Thoracic aorta (tissue), 2 donors: ENCODE measurements around the gene ATP2C1. TPM values are rescaled to one million over a fixed set of nuclear protein-coding genes. Genes with fewer than 3 reads are reported as not detected.

Experiments used
- ATAC-seq: fragments of 150-250 bp; one replicate; pipeline ENCODE4 v1.8.0; 2017; ENCODE audit warnings: low read depth; ENCODE audit not compliant: insufficient number of reproducible peaks, low FRiP score
- DNase-seq: peaks from one replicate; pipeline ENCODE4 v3.0.0-alpha.2; 2020; ENCODE audit warnings: low spot score
- H3K27ac ChIP-seq, 2 donors: fragments of 200-600 bp; sonication (generic); 1 replicate in 1 of 2; 2 replicates in 1 of 2; pipeline ENCODE4 v1.5.1; 2016; ENCODE audit warnings: mild to moderate bottlenecking in 2 of 2, moderate library complexity in 2 of 2
- H3K27me3 ChIP-seq: fragments of 200-600 bp; sonication (generic); replicated peaks from 2 replicates; pipeline ENCODE4 v1.6.0; 2016; ENCODE audit warnings: mild to moderate bottlenecking; ENCODE audit not compliant: insufficient read depth
- H3K36me3 ChIP-seq: fragments of 200-600 bp; sonication (generic); one replicate; pipeline ENCODE4 v1.5.1; 2016
- H3K4me1 ChIP-seq, 2 donors: fragments of 200-600 bp; sonication (generic); 1 replicate in 1 of 2; 2 replicates in 1 of 2; pipeline versions ENCODE4 v1.5.1 to v1.6.0; 2016; ENCODE audit warnings: low read depth in 2 of 2, mild to moderate bottlenecking in 1 of 2; ENCODE audit not compliant: control insufficient read depth in 1 of 2
- H3K4me3 ChIP-seq: fragments of 200-600 bp; sonication (generic); 2 replicates; pipeline ENCODE4 v1.5.1; 2016; ENCODE audit warnings: mild to moderate bottlenecking
- H3K9me3 ChIP-seq: fragments of 200-600 bp; sonication (generic); 2 replicates; pipeline ENCODE4 v1.5.1; 2016
- total RNA-seq, 2 donors: library from RNA; depleted of rRNA; stranded (reverse); fragments of >200 nt; gene quantifications; one replicate each; pipeline versions ENCODE4 v1.1.0 to v1.2.3, GENCODE V29; 2016
- TF ChIP-seq, protein P1 (sequence below): fragments of 200-600 bp; sonication (generic); IDR thresholded peaks from one replicate; pipeline ENCODE4 v1.5.1; 2019; ENCODE audit warnings: antibody characterized with exemption

ATP2C1 gene
- total RNA-seq, 2 donors from 2014 or later = 51.1 to 53.1 TPM

DNA sequence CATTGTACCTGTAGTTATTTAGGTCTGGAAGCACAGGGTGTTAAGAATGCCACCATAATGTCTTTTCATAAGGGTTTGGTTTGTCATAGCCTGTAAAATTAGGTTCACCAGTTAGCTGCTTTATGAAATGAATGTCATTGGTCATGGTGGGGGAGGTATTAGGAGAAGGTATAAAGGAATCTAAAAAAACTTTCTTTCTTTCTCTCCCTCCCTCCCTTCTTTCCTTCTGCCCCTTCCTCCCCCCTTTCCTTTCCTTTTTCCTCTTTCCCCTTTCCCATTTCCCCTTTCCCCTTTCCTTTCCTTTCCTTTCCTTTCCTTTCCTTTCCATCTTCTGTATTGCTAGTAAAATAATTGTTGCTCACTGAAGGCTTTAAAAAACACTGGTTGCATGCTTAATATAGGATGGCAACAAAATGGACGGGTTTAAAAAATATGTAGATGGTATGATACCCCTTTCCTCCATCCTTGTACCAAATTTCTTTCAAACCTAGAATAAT is 9.6 kb downstream of the ATP2C1 start:
- H3K9me3 ChIP-seq = no peaks in the 10 kb centered on the region
- peaks cover 4 to 31% of the 10 kb centered on the region in 2 donors for H3K4me1 ChIP-seq
- H3K4me3 ChIP-seq = no peak overlapping the region
- H3K27ac ChIP-seq = no peak overlapping the region
- DNase-seq (no peak), ATAC-seq (no peak)
- no peaks in the 10 kb centered on the region for H3K36me3 ChIP-seq
- no peaks in the 10 kb centered on the region for H3K27me3 ChIP-seq
- TF ChIP-seq, protein P1, sequence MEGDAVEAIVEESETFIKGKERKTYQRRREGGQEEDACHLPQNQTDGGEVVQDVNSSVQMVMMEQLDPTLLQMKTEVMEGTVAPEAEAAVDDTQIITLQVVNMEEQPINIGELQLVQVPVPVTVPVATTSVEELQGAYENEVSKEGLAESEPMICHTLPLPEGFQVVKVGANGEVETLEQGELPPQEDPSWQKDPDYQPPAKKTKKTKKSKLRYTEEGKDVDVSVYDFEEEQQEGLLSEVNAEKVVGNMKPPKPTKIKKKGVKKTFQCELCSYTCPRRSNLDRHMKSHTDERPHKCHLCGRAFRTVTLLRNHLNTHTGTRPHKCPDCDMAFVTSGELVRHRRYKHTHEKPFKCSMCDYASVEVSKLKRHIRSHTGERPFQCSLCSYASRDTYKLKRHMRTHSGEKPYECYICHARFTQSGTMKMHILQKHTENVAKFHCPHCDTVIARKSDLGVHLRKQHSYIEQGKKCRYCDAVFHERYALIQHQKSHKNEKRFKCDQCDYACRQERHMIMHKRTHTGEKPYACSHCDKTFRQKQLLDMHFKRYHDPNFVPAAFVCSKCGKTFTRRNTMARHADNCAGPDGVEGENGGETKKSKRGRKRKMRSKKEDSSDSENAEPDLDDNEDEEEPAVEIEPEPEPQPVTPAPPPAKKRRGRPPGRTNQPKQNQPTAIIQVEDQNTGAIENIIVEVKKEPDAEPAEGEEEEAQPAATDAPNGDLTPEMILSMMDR = no peak

DNA sequence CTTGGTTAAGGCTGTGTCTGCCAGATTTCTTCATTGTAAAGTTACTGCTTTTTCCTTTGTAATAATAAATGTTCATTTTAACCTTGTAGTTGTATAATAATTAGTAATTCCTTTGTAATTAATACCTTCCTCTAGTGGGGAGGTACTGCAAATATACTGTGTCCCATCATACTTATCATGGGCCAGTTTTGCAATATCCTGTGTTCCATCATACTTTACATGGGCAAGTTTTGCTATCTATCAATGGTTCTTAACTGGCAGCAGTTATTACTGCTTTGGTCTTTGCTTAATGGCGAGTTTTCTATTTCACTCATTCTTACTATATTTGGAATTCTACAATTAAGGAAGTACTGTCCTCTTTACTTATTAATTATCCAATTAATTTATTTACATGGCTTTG is 10.6 kb downstream of the ATP2C1 start:
- DNase-seq (no peak), ATAC-seq (no peak)
- H3K36me3 ChIP-seq = no peaks in the 10 kb centered on the region
- no peak overlapping the region for H3K27ac ChIP-seq
- H3K27me3 ChIP-seq = no peaks in the 10 kb centered on the region
- peaks cover 4 to 31% of the 10 kb centered on the region in 2 donors for H3K4me1 ChIP-seq
- TF ChIP-seq, protein P1 = no peak
- H3K4me3 ChIP-seq = no peak overlapping the region
- H3K9me3 ChIP-seq = no peaks in the 10 kb centered on the region

DNA sequence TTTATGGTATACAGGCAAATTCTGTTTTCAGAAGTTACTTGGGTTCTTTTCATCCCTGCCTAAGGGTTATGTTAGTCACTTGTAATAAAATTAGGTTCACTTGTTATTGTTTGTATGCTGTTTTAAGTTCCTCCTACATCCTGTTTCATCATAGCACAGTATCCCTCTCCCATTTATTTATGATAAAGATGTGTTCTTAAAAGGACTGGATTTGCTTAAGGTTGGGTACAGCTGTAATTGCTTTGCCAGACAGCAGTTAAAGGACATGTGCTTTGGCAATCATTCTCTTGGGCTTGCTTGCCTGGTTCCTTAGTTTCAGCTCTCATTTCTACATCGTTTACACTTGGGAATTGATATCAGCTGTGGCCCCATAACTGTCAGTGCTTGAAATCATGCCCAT is 11.7 kb downstream of the ATP2C1 start:
- H3K27me3 ChIP-seq = no peaks in the 10 kb centered on the region
- TF ChIP-seq, protein P1 = no peak
- ATAC-seq (no peak), DNase-seq (no peak)
- no peak overlapping the region for H3K27ac ChIP-seq
- no peaks in the 10 kb centered on the region for H3K9me3 ChIP-seq
- H3K4me1 ChIP-seq = peaks cover 4 to 31% of the 10 kb centered on the region in 2 donors
- H3K36me3 ChIP-seq = no peaks in the 10 kb centered on the region
- no peak overlapping the region for H3K4me3 ChIP-seq

DNA sequence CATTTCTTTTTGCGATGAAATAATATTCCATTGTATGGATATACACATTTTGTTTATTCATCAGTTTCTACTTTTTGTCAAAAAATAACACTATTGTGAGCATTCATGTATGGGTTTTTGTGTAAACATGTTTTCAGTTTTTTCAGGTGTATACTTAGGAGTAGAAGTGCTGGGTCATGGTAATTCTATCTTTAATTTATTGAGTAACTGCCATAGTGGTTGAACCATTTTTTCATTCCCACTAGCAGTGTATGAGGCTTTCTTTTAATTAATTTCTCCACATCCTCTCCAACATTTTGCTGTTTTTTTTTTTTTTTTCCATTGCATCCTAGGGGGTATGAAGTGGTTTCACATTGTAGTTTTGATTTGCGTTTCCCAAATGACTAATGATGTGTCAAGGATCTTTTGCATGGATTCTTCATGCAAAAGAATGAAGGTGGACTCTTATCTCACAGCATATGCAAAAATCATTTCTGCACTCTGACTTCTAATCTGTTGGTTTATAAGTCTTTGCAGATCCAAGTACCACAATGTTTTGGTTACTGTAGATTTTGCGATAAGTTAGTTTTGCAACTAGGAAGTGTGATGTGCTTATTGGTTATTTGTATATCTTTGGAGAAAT is 12.6 kb downstream of the ATP2C1 start:
- Histone ChIP-seq H3K36me3 (no peaks in the 10 kb centered on the region), H3K4me3 (no peak overlapping the region), H3K27me3 (no peaks in the 10 kb centered on the region), H3K27ac (no peak overlapping the region), H3K4me1 (peaks cover 4 to 31% of the 10 kb centered on the region in 2 donors), H3K9me3 (no peaks in the 10 kb centered on the region)
- no peak for ATAC-seq
- TF ChIP-seq, protein P1 = no peak
- DNase-seq = no peak

DNA sequence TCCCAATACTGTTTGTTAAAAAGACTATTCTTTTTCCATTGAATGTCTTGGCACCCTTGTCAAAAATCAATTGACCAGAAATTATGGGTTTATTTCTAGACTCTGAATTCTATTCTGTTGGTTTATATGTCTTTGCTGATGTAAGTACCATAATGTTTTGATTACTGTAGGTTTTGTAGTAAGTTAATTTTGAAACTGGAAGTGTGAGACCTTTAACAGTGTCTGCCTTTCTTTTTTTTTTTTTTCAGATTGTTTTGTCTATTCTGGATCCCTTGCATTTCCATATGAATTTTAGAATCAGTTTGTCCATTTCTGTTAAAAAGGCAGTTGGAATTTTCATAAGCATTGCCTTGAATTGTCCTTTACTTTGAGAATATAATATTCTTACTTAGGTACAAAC is 13.6 kb downstream of the ATP2C1 start:
- Histone ChIP-seq H3K4me1 (peaks cover 4 to 31% of the 10 kb centered on the region in 2 donors), H3K27ac (no peak overlapping the region), H3K4me3 (no peak overlapping the region), H3K36me3 (no peaks in the 10 kb centered on the region), H3K9me3 (no peaks in the 10 kb centered on the region), H3K27me3 (no peaks in the 10 kb centered on the region)
- DNase-seq (no peak), ATAC-seq (no peak)
- TF ChIP-seq, protein P1 = no peak
